ENCODE data around the gene THADA. TPM values are rescaled to one million over a fixed set of nuclear protein-coding genes. Genes with fewer than 3 reads are reported as not detected.
A peak's percentile ranks its signal among the peaks of the same experiment; 100 is the strongest.

Gene THADA
- total RNA-seq, 2 donors from 2014 or later: 41.1 to 54.3 TPM

GRCh38 chr2:43279317-43279840, 316.5 kb downstream of the THADA start:
- WGBS: 65% methylated on average over 8 of the region's 8 CpGs
- Histone ChIP-seq H3K4me1 (replicated peaks) (peaks cover 20% of the 10 kb centered on the region), H3K9me3 (no peaks in the 10 kb centered on the region), H3K27ac (peak overlapping the region; percentile 29 to 36), H3K27me3 (replicated peaks; ENCODE audit: insufficient read depth) (no peaks in the 10 kb centered on the region), H3K4me3 (no peak overlapping the region), H3K36me3 (no peaks in the 10 kb centered on the region)
- DNase-seq (ENCODE audit: low spot score): peak; percentile 26
- TF ChIP-seq POLR2AphosphoS5 (IDR thresholded peaks at IDR 0.05): peak; percentile 73
- peak in 3 of 4 experiments; percentile 30 to 54 (median 50) for TF ChIP-seq CTCF (IDR thresholded peaks at IDR 0.05)
- no peak for TF ChIP-seq POLR2A (IDR thresholded peaks at IDR 0.05)
- intact Hi-C loops (cut with DNase I): no loop called here

- peak overlapping the region; percentile 29 to 36 for H3K27ac ChIP-seq
- no peaks in the 10 kb centered on the region for H3K36me3 ChIP-seq
- no peak overlapping the region for H3K4me3 ChIP-seq
- intact Hi-C loops (cut with DNase I): no loop called here
- H3K27me3 ChIP-seq (replicated peaks; ENCODE audit: insufficient read depth): no peaks in the 10 kb centered on the region
- H3K4me1 ChIP-seq (replicated peaks): peaks cover 20% of the 10 kb centered on the region
- no peak for TF ChIP-seq CTCF (IDR thresholded peaks at IDR 0.05)
- 75% methylated on average over 10 of the region's 10 CpGs for whole genome bisulfite sequencing
- DNase-seq (ENCODE audit: low spot score): no peak
- no peaks in the 10 kb centered on the region for H3K9me3 ChIP-seq
These were observed 317.1 kb downstream of the THADA start for GRCh38 chr2:43278564-43279220.

GRCh38 chr2:43276962-43277391, 318.9 kb downstream of the THADA start:
- peaks cover 20% of the 10 kb centered on the region for H3K4me1 ChIP-seq (replicated peaks)
- WGBS: 45% methylated on average over 3 of the region's 3 CpGs
- peak; percentile 20 for DNase-seq (ENCODE audit: low spot score)

DNA sequence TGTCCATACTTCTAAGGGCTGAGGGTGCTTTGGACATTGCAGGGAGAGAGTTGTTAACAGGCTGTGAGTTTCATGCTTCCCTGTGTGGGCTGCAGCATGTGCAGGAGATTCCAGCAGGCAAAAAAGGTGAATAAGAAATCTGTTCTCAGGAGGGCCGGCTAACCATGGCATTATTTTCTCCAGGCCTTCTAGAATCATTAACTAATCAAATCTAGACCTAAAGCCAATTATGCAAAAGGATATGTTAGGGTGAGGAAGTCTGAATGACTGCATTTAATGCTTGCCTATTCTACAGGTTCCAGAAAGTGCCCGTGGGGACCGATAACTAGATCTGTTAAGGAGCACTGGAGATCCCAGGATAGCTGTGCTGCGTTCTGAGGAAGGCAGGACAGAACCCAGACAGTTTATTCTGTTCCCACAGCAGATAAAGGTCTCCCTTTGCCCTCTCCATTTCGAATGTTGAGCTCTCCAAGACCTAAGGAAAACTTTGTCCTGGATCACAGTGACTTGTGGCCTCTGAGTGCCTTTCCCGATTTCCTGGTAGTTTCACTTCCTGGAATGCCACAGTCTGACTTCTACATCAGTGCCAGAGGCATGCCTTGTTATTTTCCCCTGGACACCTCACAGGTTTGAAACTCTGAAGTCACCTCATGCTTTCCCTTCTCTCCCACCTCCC, 319.4 kb downstream of the THADA start:
- Histone ChIP-seq H3K4me3 (no peak overlapping the region), H3K4me1 (replicated peaks) (peaks cover 20% of the 10 kb centered on the region), H3K27ac (peak overlapping the region; percentile 36 to 69), H3K9me3 (no peaks in the 10 kb centered on the region), H3K27me3 (replicated peaks; ENCODE audit: insufficient read depth) (no peaks in the 10 kb centered on the region), H3K36me3 (no peaks in the 10 kb centered on the region)
- intact Hi-C loops (cut with DNase I): no loop called here
- no peak for DNase-seq (ENCODE audit: low spot score)
- 51% methylated on average over 6 of the region's 6 CpGs for WGBS
- no peak for TF ChIP-seq CTCF (IDR thresholded peaks at IDR 0.05)

More at GRCh38 chr2:43276962-43277391, 318.9 kb downstream of the THADA start:
- Histone ChIP-seq H3K9me3 (no peaks in the 10 kb centered on the region), H3K27ac (peak overlapping the region; percentile 36 to 69), H3K4me3 (no peak overlapping the region), H3K27me3 (replicated peaks; ENCODE audit: insufficient read depth) (no peaks in the 10 kb centered on the region), H3K36me3 (no peaks in the 10 kb centered on the region)
- intact Hi-C loops (cut with DNase I): no loop called here
- TF ChIP-seq CTCF (IDR thresholded peaks at IDR 0.05) (no peak), POLR2A (IDR thresholded peaks at IDR 0.05) (no peak), POLR2AphosphoS5 (IDR thresholded peaks at IDR 0.05) (no peak)
